ENCODE data around the gene DDX10.

Gene DDX10

GRCh38 chr11:108654994-108655631 is 9.8 kb upstream of the DDX10 start:
- Histone ChIP-seq H3K27ac (ENCODE audit: low read depth, low read length) (no peak overlapping the region), H3K79me2 (ENCODE audit: control insufficient read depth, low read length) (no peaks in the 10 kb centered on the region), H3K4me3 (ENCODE audit: low read length) (no peak overlapping the region; the same call in 1 of the 2 replicates), H3K4me1 (ENCODE audit: control insufficient read depth, low read length) (peaks cover 22% of the 10 kb centered on the region), H3K27me3 (ENCODE audit: control insufficient read depth, low read length) (no peaks in the 10 kb centered on the region), H3K4me2 (ENCODE audit: low read length) (peak overlapping the region; percentile 35), H4K20me1 (ENCODE audit: control insufficient read depth, insufficient read depth, low read depth, low read length) (no peaks in the 10 kb centered on the region), H3K36me3 (ENCODE audit: control insufficient read depth, low read length) (no peaks in the 10 kb centered on the region), H3F3A (ENCODE audit: control insufficient read depth, insufficient read depth) (no peaks in the 10 kb centered on the region), H3K9me2 (replicated peaks; ENCODE audit: control insufficient read depth, low read length) (no peaks in the 10 kb centered on the region), H3K9me3 (ENCODE audit: control insufficient read depth, insufficient read depth, low read length) (peaks cover 8% of the 10 kb centered on the region; the same call in 1 of the 2 replicates)
- TF ChIP-seq EZH2phosphoT487 (IDR thresholded peaks at IDR 0.05; ENCODE audit: borderline replicate concordance, low read length) (no peak), CTCF (IDR thresholded peaks at IDR 0.05; ENCODE audit: low read depth, low read length, poor library complexity, severe bottlenecking) (peak; percentile 27)

GRCh38 chr11:108662700-108663099 is 2.2 kb upstream of the DDX10 start:
- Histone ChIP-seq H3K27me3 (ENCODE audit: control insufficient read depth, low read length) (no peaks in the 10 kb centered on the region), H3K27ac (ENCODE audit: low read depth, low read length) (peak overlapping the region; percentile 46), H3K36me3 (ENCODE audit: control insufficient read depth, low read length) (peaks cover 19% of the 10 kb centered on the region), H3K9me2 (replicated peaks; ENCODE audit: control insufficient read depth, low read length) (no peaks in the 10 kb centered on the region), H3F3A (ENCODE audit: control insufficient read depth, insufficient read depth) (peaks cover 16% of the 10 kb centered on the region), H3K4me2 (ENCODE audit: low read length) (peak overlapping the region; percentile 58), H3K4me1 (ENCODE audit: control insufficient read depth, low read length) (peaks cover 47% of the 10 kb centered on the region), H3K4me3 (ENCODE audit: low read length) (peak overlapping the region; percentile 28), H4K20me1 (ENCODE audit: control insufficient read depth, insufficient read depth, low read depth, low read length) (peaks cover 7% of the 10 kb centered on the region; the same call in 1 of the 2 replicates), H3K9me3 (ENCODE audit: control insufficient read depth, insufficient read depth, low read length) (no peaks in the 10 kb centered on the region), H3K79me2 (ENCODE audit: control insufficient read depth, low read length) (peaks cover 28% of the 10 kb centered on the region)
- TF ChIP-seq EZH2phosphoT487 (IDR thresholded peaks at IDR 0.05; ENCODE audit: borderline replicate concordance, low read length) (no peak), CTCF (IDR thresholded peaks at IDR 0.05; ENCODE audit: low read depth, low read length, poor library complexity, severe bottlenecking) (no peak)

- TF ChIP-seq CTCF (IDR thresholded peaks at IDR 0.05; ENCODE audit: low read depth, low read length, poor library complexity, severe bottlenecking): no peak
- no peak for TF ChIP-seq EZH2phosphoT487 (IDR thresholded peaks at IDR 0.05; ENCODE audit: borderline replicate concordance, low read length)
- H3K4me3 ChIP-seq (ENCODE audit: low read length): peak overlapping the region; percentile 28
- H3K9me2 ChIP-seq (replicated peaks; ENCODE audit: control insufficient read depth, low read length): no peaks in the 10 kb centered on the region
- H3K4me1 ChIP-seq (ENCODE audit: control insufficient read depth, low read length): peaks cover 52% of the 10 kb centered on the region
- H3K27me3 ChIP-seq (ENCODE audit: control insufficient read depth, low read length): no peaks in the 10 kb centered on the region
- H3K4me2 ChIP-seq (ENCODE audit: low read length): peak overlapping the region; percentile 58
- no peaks in the 10 kb centered on the region for H3K9me3 ChIP-seq (ENCODE audit: control insufficient read depth, insufficient read depth, low read length)
- peaks cover 16% of the 10 kb centered on the region for H3F3A ChIP-seq (ENCODE audit: control insufficient read depth, insufficient read depth)
- H4K20me1 ChIP-seq (ENCODE audit: control insufficient read depth, insufficient read depth, low read depth, low read length): peaks cover 7% of the 10 kb centered on the region; the same call in 1 of the 2 replicates
- peak overlapping the region; percentile 46 for H3K27ac ChIP-seq (ENCODE audit: low read depth, low read length)
- H3K36me3 ChIP-seq (ENCODE audit: control insufficient read depth, low read length): peaks cover 25% of the 10 kb centered on the region
- H3K79me2 ChIP-seq (ENCODE audit: control insufficient read depth, low read length): peaks cover 35% of the 10 kb centered on the region
Measured at GRCh38 chr11:108663154-108663877, 1.6 kb upstream of the DDX10 start.

Data from DOHH2 (cell line).